ENCODE measurements around the gene THEMIS2.
"Not testable (repeated sequence)": the region's sequence is repeated elsewhere in the genome, so short reads cannot be mapped to it uniquely, and the experiment has no call there.

The THEMIS2 gene

DNA sequence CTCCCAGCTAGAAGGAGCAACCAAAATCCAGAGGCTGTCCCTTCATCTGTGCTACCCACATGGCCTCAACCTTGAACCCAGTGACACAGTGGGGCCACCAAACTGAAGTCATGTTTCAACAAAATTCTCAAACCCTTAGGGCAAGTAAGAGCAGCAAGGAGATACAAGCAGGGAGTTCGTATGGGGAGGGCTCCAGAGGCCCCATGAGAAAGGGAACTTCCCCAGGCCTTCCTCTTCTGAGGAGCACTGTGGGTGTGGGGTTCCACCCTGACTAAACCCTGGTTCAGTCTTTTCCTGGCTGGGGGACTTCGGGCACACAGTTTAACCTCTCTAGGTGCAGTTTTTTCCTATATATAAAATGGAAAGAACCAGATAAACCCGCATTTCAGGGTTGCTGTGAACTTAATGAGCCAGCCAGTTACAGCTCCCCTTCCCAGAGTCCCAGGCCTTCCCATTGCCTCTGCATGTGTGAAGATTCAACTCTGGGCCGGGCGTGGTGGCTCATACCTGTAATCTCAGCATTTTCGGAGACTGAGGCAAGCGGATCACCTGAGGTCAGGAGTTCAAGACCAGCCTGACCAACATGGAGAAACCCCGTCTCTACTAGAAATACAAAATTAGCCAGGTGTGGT, 8.0 kb upstream of the THEMIS2 start:
- Histone ChIP-seq H3K4me3 (ENCODE audit: low read length) (no peak overlapping the region), H3K9ac (ENCODE audit: low read depth, low read length) (no peak overlapping the region), H3K4me1 (ENCODE audit: insufficient read depth, low read length) (no peaks in the 10 kb centered on the region), H3K27ac (ENCODE audit: low read depth, low read length) (no peak overlapping the region), H3K9me3 (ENCODE audit: insufficient read depth, low read depth, low read length) (no peaks in the 10 kb centered on the region), H3K27me3 (ENCODE audit: insufficient read depth, low read length) (no peaks in the 10 kb centered on the region), H3K36me3 (ENCODE audit: insufficient read depth, low read length) (no peaks in the 10 kb centered on the region)
- WGBS: 94% methylated on average over 7 of the region's 8 CpGs

DNA sequence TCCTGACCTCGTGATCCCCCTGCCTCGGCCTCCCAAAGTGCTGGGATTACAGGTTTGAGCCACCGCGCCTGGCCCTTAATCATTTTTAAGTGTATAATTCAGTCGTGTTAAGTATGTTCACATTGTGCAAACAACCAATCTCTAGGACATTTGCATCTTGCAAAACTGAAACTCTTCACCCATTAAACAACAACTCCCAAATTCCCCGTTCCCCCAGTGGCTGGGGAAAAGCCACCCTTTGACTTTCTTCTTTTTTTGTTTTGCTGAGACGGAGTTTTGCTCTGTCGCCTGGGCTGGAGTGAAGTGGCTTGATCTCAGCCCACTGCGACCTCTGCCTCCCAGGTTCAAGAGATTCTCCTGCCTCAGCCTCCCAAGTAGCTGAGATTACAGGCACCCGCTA, 6.5 kb upstream of the THEMIS2 start:
- Histone ChIP-seq H3K4me1 (ENCODE audit: insufficient read depth, low read length) (no peaks in the 10 kb centered on the region), H3K27ac (ENCODE audit: low read depth, low read length) (no peak overlapping the region)
- 96% methylated on average over 10 of the region's 10 CpGs for WGBS

DNA sequence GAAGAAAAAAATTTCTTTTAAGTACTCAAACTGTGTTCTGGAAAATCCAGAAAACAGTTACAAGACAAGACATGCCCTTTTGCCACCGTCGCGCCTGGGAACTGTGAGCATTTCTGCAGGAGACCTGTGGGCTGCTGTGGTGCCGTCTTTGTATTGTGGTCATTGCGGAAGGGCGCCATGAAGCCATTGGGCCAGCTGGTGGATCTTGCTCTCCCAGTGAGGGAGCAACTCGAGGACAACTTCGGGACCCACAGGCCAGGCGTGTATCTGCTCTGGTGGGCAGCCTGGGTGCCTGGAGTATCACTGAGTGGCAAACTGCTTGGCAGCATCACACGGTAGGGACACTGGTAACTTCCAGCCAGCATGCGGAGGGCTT, 3.8 kb upstream of the THEMIS2 start:
- WGBS: 92% methylated on average over 11 of the region's 11 CpGs
- Histone ChIP-seq H3K9ac (ENCODE audit: low read depth, low read length) (no peak overlapping the region), H3K4me3 (ENCODE audit: low read length) (no peak overlapping the region), H3K27me3 (ENCODE audit: insufficient read depth, low read length) (peaks cover 10% of the 10 kb centered on the region), H3K9me3 (ENCODE audit: insufficient read depth, low read depth, low read length) (no peaks in the 10 kb centered on the region), H3K4me1 (ENCODE audit: insufficient read depth, low read length) (no peaks in the 10 kb centered on the region), H3K36me3 (ENCODE audit: insufficient read depth, low read length) (no peaks in the 10 kb centered on the region), H3K27ac (ENCODE audit: low read depth, low read length) (no peak overlapping the region)

More for the DNA sequence above, 6.5 kb upstream of the THEMIS2 start:
- H3K36me3 ChIP-seq (ENCODE audit: insufficient read depth, low read length): no peaks in the 10 kb centered on the region
- H3K9me3 ChIP-seq (ENCODE audit: insufficient read depth, low read depth, low read length): no peaks in the 10 kb centered on the region
- no peak overlapping the region for H3K9ac ChIP-seq (ENCODE audit: low read depth, low read length)
- H3K27me3 ChIP-seq (ENCODE audit: insufficient read depth, low read length): no peaks in the 10 kb centered on the region
- H3K4me3 ChIP-seq (ENCODE audit: low read length): no peak overlapping the region

DNA sequence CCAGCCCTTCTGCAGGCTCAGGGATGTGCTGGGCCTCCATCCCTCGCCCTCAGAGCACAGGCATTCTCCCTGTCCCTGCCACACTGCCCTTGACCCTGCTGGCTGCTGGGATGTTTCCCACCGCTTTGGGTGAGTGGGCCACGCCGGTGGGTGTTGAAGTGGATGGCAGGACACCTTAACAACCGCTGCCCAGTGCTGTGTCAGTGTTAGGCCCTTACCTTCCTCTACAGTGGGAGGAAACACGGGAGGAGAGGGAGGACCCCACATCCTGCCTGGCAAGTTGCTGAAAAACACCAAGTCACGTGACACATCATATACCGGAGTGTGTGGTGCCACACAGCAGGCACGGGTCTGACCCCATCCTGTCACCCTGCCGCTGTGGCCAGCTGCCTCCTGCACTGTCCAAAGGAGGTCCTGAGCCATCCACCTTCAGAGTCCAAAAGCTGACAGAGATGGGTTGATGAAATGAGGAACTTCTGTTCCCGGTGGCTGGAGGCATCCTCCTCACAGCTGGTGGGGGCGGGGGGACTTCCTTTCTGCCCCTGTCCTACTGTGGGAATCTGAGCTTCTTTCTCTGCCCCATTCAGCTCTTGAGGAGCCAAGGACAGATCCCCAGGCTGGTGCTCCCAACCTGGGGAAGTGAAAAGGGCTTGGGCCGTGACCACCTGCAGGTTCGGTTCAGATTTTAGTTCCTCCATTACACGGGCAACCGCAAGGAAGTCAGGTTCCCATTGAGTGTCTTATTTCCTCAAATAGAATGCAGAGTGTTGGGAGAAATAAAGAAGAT, 3.2 kb upstream of the THEMIS2 start:
- Histone ChIP-seq H3K27me3 (ENCODE audit: insufficient read depth, low read length) (peaks cover 12% of the 10 kb centered on the region), H3K9ac (ENCODE audit: low read depth, low read length) (no peak overlapping the region), H3K36me3 (ENCODE audit: insufficient read depth, low read length) (no peaks in the 10 kb centered on the region), H3K9me3 (ENCODE audit: insufficient read depth, low read depth, low read length) (no peaks in the 10 kb centered on the region), H3K4me1 (ENCODE audit: insufficient read depth, low read length) (no peaks in the 10 kb centered on the region), H3K4me3 (ENCODE audit: low read length) (no peak overlapping the region), H3K27ac (ENCODE audit: low read depth, low read length) (no peak overlapping the region)
- WGBS: 83% methylated on average over 16 of the region's 16 CpGs

DNA sequence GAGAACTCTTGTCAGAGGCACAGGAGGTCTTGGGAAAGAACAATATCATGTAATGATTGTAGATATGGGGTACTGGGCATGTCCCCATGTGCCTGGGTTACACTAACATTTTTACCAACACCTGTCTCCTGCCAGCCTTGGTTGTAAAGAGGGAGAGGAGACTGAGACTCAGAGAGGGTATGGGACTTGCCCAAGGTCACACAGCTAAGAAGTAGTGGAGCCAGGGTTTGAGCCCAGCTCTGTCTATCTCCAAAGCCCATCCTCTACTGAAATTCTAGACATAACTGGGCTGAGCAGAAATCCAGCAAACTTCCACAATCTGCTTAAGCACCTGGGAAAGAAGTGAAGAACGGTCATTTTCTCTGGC, 2.6 kb upstream of the THEMIS2 start:
- Histone ChIP-seq H3K36me3 (ENCODE audit: insufficient read depth, low read length) (no peaks in the 10 kb centered on the region), H3K4me1 (ENCODE audit: insufficient read depth, low read length) (no peaks in the 10 kb centered on the region), H3K4me3 (ENCODE audit: low read length) (no peak overlapping the region), H3K9me3 (ENCODE audit: insufficient read depth, low read depth, low read length) (no peaks in the 10 kb centered on the region), H3K27ac (ENCODE audit: low read depth, low read length) (no peak overlapping the region), H3K27me3 (ENCODE audit: insufficient read depth, low read length) (peaks cover 12% of the 10 kb centered on the region), H3K9ac (ENCODE audit: low read depth, low read length) (no peak overlapping the region)
- WGBS: 97% methylated on average over 1 of the region's 1 CpG

DNA sequence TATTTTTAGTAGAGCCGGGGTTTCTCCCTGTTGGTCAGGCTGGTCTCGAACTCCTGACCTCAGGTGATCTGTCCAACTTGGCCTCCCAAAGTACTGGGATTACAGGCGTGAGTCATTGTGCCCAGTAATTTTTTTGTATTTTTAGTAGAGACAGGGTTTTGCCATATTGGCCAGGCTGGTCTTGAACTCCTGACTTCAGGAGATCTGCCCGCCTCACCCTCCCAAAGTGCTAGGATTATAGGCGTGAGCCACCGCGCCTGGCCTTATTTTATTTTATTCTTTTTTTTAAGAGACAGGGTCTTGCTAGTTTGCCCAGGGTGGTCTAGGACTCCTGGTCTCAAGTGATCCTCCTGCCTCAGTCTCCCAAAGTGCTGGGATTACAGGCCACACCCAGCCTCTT, 1.3 kb upstream of the THEMIS2 start:
- not testable (repeated sequence) for H3K4me3 ChIP-seq (ENCODE audit: low read length); H3K4me1 ChIP-seq (ENCODE audit: insufficient read depth, low read length); H3K27ac ChIP-seq (ENCODE audit: low read depth, low read length); H3K9ac ChIP-seq (ENCODE audit: low read depth, low read length); H3K9me3 ChIP-seq (ENCODE audit: insufficient read depth, low read depth, low read length); H3K36me3 ChIP-seq (ENCODE audit: insufficient read depth, low read length)
- 94% methylated on average over 7 of the region's 7 CpGs for WGBS
- H3K27me3 ChIP-seq (ENCODE audit: insufficient read depth, low read length): peaks cover 12% of the 10 kb centered on the region

DNA sequence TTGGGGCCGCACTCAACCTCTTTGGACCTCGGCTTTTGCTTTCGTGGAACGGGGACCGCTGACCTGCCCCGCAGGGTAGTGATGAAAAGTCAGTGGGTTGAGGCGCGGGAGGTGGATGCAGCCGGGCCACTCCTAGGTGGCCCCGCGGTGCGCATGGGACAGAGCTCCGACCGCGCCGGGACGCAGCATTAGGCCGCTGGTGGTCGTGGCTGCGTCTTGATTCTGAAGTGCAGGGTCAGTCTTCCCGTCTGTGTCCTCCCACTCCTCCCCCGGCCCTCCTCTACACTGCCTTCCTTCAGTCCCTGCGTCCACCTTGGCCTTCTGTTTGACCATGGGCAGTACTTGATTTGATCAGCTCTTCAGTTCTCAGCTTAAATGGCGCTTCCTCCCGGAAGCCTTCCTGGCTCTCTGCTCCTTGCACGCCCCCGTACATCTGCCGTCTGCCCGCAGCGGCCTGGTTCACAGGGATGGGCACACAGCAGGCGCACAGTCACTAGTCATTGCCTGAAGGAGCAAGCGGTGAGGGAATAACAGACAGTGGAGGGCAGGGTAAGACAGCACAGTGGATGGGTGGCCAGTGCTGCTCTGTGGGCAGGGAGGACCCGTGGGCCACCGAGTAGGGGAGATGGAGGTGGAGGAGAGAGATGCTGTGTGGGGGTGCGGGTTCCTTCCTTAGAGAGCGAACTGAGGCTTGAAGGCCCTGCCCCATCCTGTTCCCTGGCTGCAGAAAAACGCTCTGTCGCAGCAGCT, 633 bp downstream of the THEMIS2 start:
- Histone ChIP-seq H3K27ac (ENCODE audit: low read depth, low read length) (no peak overlapping the region), H3K27me3 (ENCODE audit: insufficient read depth, low read length) (peaks cover 12% of the 10 kb centered on the region)
- WGBS: 15% methylated on average over 38 of the region's 38 CpGs

DNA sequence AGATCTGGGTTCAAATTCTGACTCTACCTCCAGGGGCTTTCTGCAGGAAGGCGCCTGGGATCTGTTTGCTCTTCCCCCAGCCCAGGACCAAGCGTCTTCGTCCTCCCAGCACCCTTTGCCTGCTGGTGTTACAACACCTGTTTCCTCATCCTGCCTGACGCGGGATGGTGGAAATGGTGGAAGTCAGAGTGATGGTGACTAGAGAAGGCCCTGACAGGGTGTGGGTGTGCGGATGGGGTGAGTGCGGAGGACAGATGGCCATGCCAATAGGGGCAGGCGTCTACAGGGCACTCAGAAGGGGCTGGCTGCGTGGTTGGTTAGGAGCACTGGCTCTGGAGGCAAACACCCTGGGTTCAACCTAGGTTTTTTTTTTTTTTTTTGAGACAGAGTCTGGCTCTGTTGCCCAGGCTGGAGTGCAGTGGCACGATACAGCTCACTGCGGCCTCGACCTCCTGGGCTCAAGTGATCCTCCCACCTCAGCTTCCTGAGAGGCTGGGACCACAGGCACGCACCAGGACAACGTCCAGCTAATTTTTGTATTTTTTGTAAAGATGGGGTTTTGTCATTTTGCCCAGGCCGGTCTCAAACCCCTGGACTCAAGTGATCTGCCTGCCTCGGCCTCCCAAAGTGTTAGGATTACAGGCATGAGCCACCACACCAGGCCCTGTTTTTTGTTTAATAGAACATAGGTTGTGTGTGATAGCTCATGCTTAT, 1.5 kb downstream of the THEMIS2 start:
- Histone ChIP-seq H3K27me3 (ENCODE audit: insufficient read depth, low read length) (peaks cover 12% of the 10 kb centered on the region), H3K9me3 (ENCODE audit: insufficient read depth, low read depth, low read length) (no peaks in the 10 kb centered on the region), H3K4me1 (ENCODE audit: insufficient read depth, low read length) (no peaks in the 10 kb centered on the region), H3K27ac (ENCODE audit: low read depth, low read length) (no peak overlapping the region), H3K4me3 (ENCODE audit: low read length) (peak overlapping the region; percentile 72; the same call in 1 of the 2 replicates), H3K9ac (ENCODE audit: low read depth, low read length) (no peak overlapping the region), H3K36me3 (ENCODE audit: insufficient read depth, low read length) (no peaks in the 10 kb centered on the region)
- 85% methylated on average over 16 of the region's 16 CpGs for WGBS

More for the DNA sequence above, 633 bp downstream of the THEMIS2 start:
- no peaks in the 10 kb centered on the region for H3K36me3 ChIP-seq (ENCODE audit: insufficient read depth, low read length)
- no peaks in the 10 kb centered on the region for H3K9me3 ChIP-seq (ENCODE audit: insufficient read depth, low read depth, low read length)
- H3K4me1 ChIP-seq (ENCODE audit: insufficient read depth, low read length): no peaks in the 10 kb centered on the region
- peak overlapping the region; percentile 72 for H3K4me3 ChIP-seq (ENCODE audit: low read length)
- H3K9ac ChIP-seq (ENCODE audit: low read depth, low read length): peak overlapping the region; percentile 62; the same call in 1 of the 2 replicates

DNA sequence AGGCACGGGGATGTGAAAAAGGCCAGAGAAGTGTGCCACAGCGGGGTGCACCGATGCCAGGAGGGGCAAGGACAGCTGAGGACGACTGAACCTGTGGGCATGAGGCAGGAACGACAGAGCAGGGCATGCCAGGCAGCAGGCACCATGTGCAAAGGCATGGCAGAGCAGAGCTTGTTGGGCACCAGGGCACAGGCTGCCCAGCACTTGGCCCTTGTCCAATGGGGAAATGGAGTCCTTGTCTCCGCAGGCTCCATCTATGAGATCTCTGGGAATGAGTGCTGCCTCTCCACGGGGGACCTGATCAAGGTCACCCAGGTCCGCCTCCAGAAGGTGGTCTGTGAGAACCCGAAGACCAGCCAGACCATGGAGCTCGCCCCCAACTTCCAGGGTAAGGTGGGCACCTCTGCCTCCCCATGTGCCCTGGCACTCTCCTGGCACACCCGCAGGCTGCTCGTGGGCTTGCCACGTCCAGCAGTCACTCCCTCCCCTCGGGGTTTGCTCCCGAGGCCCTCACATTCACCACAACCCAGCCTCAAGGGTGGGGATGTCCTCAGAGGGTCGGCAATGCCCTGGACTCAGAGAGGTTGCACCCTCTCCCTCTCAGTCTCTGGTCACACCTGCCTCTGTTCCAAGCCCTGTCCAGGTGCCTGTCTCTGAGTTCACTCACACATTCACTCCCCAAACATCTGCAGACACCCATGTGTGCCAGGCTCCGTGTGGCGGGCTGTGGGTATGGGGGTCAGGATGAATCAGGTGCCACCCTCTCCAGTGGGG, 4.2 kb downstream of the THEMIS2 start:
- Histone ChIP-seq H3K27me3 (ENCODE audit: insufficient read depth, low read length) (peaks cover 12% of the 10 kb centered on the region), H3K9me3 (ENCODE audit: insufficient read depth, low read depth, low read length) (no peaks in the 10 kb centered on the region), H3K9ac (ENCODE audit: low read depth, low read length) (no peak overlapping the region), H3K4me3 (ENCODE audit: low read length) (no peak overlapping the region), H3K27ac (ENCODE audit: low read depth, low read length) (no peak overlapping the region), H3K4me1 (ENCODE audit: insufficient read depth, low read length) (no peaks in the 10 kb centered on the region), H3K36me3 (ENCODE audit: insufficient read depth, low read length) (0 out of 2 replicates have a peak, but pooled peaks cover 5% of the 10 kb centered on the region)
- 93% methylated on average over 18 of the region's 18 CpGs for WGBS

DNA sequence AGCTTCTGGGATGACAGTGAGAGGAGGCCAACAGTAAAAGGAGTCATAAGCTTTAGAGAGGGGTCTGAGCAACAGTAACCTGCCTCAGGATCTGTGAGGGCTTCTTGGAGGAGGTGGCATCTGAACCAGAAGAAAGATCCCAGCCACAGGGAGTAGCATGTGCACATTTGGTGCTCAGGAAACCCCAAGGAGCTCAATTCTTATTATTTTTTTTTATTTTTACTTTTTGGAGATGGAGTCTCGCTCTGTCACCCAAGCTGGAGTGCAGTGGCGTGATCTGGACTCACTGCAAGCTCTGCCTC, 4.7 kb downstream of the THEMIS2 start:
- Histone ChIP-seq H3K4me1 (ENCODE audit: insufficient read depth, low read length) (no peaks in the 10 kb centered on the region), H3K27me3 (ENCODE audit: insufficient read depth, low read length) (peaks cover 12% of the 10 kb centered on the region), H3K9me3 (ENCODE audit: insufficient read depth, low read depth, low read length) (no peaks in the 10 kb centered on the region), H3K36me3 (ENCODE audit: insufficient read depth, low read length) (0 out of 2 replicates have a peak, but pooled peaks cover 5% of the 10 kb centered on the region), H3K9ac (ENCODE audit: low read depth, low read length) (no peak overlapping the region), H3K27ac (ENCODE audit: low read depth, low read length) (no peak overlapping the region), H3K4me3 (ENCODE audit: low read length) (no peak overlapping the region)
- 100% methylated on average over 2 of the region's 2 CpGs for WGBS

Data from HUES64 (cell line).